Esophagus muscularis mucosa (tissue), 4 donors: ENCODE data around the gene HOTAIR. TPM values are rescaled to one million over a fixed set of nuclear protein-coding genes. Genes with fewer than 3 reads are reported as not detected.

Source experiments
- DNase-seq: peaks from one replicate; pipeline ENCODE4 v3.0.0-alpha.2; 2017; ENCODE audit errors: extremely low spot score
- H3K27ac ChIP-seq, 4 donors: fragments of 200-600 bp; sonication (generic); replicated peaks in 1 of 4; 1 replicate in 3 of 4; 2 replicates in 1 of 4; pipeline ENCODE4 v1.5.1; 2016 to 2019; ENCODE audit warnings: mild to moderate bottlenecking in 1 of 4
- H3K27me3 ChIP-seq, 4 donors: fragments of 200-600 bp; sonication (generic); one replicate each; pipeline versions ENCODE4 v1.5.1 to v1.6.0; 2016 to 2019
- H3K36me3 ChIP-seq, 4 donors: fragments of 200-600 bp; sonication (generic); one replicate each; pipeline ENCODE4 v1.5.1; 2016 to 2019
- H3K4me1 ChIP-seq, 4 donors: fragments of 200-600 bp; sonication (generic); one replicate each; pipeline ENCODE4 v1.5.1; 2016 to 2019
- H3K4me3 ChIP-seq, 4 donors: fragments of 200-600 bp; sonication (generic); 1 replicate in 2 of 4; 2 replicates in 2 of 4; pipeline ENCODE4 v1.5.1; 2016 to 2019; ENCODE audit warnings: mild to moderate bottlenecking in 4 of 4, moderate library complexity in 1 of 4
- H3K9me3 ChIP-seq, 4 donors: fragments of 200-600 bp; sonication (generic); 1 replicate in 3 of 4; 2 replicates in 1 of 4; pipeline ENCODE4 v1.5.1; 2016 to 2019
- CTCF ChIP-seq, 3 experiments: fragments of 200-600 bp in 2 of 3; fragments of 450-650 bp in 1 of 3; sonication (generic) in 2 of 3; IDR thresholded peaks; one replicate each; pipeline ENCODE4 v1.5.1; 2017 to 2019; ENCODE audit warnings: antibody characterized with exemption in 3 of 3, mild to moderate bottlenecking in 2 of 3, moderate library complexity in 1 of 3
- EP300 ChIP-seq: sonication (generic); formaldehyde crosslinking; IDR thresholded peaks from one replicate; pipeline ENCODE4 v1.6.1; 2017; ENCODE audit warnings: antibody characterized with exemption
- POLR2A ChIP-seq: fragments of 450-650 bp; IDR thresholded peaks from one replicate; pipeline ENCODE4 v1.6.1; 2017; ENCODE audit warnings: antibody characterized with exemption, moderate library complexity, mild to moderate bottlenecking, low read depth
- POLR2AphosphoS5 ChIP-seq, 2 donors: sonication (generic); formaldehyde crosslinking; IDR thresholded peaks; one replicate each; pipeline ENCODE4 v1.6.1; 2017; ENCODE audit warnings: antibody characterized with exemption in 2 of 2
- WGBS: methylation state at CpG from one replicate; pipeline ENCODE4 v1.1.5; 2018; 5-methylcytosine and 5-hydroxymethylcytosine counted together
- intact Hi-C: fragments of 100-400 bp; cut with DNase I; formaldehyde crosslinking; loops from one replicate; pipeline ENCODE4 v1.15.1; 2023
- total RNA-seq, 4 donors: library from RNA; depleted of rRNA; stranded (reverse); fragments of >200 nt; gene quantifications; one replicate each; pipeline versions ENCODE4 v1.1.0 to v1.2.1, GENCODE V29; 2016

HOTAIR gene
- total RNA-seq, 4 donors from 2014 or later: not detected

GRCh38 chr12:53941750-53942149, 33.0 kb downstream of the HOTAIR start:
- WGBS: 25% methylated on average over 5 of the region's 5 CpGs
- Histone ChIP-seq H3K27ac (no peak overlapping the region), H3K9me3 (no peaks in the 10 kb centered on the region), H3K4me1 (peaks cover 6 to 32% (median 22%) of the 10 kb centered on the region in 4 donors), H3K36me3 (no peaks in the 10 kb centered on the region), H3K4me3 (no peak overlapping the region), H3K27me3 (peaks cover 13 to 100% (median 88%) of the 10 kb centered on the region in 4 donors)
- no peak for TF ChIP-seq EP300
- no peak for DNase-seq
- intact Hi-C loops: no loop called here

GRCh38 chr12:53941187-53941586, 33.6 kb downstream of the HOTAIR start:
- Histone ChIP-seq H3K36me3 (no peaks in the 10 kb centered on the region), H3K27me3 (peaks cover 13 to 100% (median 91%) of the 10 kb centered on the region in 4 donors), H3K4me1 (peaks cover 6 to 32% (median 22%) of the 10 kb centered on the region in 4 donors), H3K9me3 (no peaks in the 10 kb centered on the region), H3K27ac (no peak overlapping the region), H3K4me3 (no peak overlapping the region)
- DNase-seq: no peak
- TF ChIP-seq POLR2AphosphoS5 (IDR thresholded peaks at IDR 0.05) (no peak), CTCF (IDR thresholded peaks at IDR 0.05) (no peak), POLR2A (no peak), EP300 (no peak)
- intact Hi-C loops: no loop called here

- peaks cover 18 to 100% (median 91%) of the 10 kb centered on the region in 4 donors for H3K27me3 ChIP-seq
Observed at GRCh38 chr12:53940443-53941014, 34.2 kb downstream of the HOTAIR start.

GRCh38 chr12:53939141-53940108, 35.3 kb downstream of the HOTAIR start:
- H3K27me3 ChIP-seq: peaks cover 18 to 100% (median 92%) of the 10 kb centered on the region in 4 donors
- H3K27ac ChIP-seq: no peak overlapping the region
- TF ChIP-seq CTCF (IDR thresholded peaks at IDR 0.05) (no peak), POLR2AphosphoS5 (IDR thresholded peaks at IDR 0.05) (no peak), EP300 (no peak), POLR2A (no peak)
- DNase-seq: no peak
- H3K9me3 ChIP-seq: no peaks in the 10 kb centered on the region
- H3K4me1 ChIP-seq: peaks cover 12 to 33% (median 30%) of the 10 kb centered on the region in 4 donors
- WGBS: 4% methylated on average over 42 of the region's 91 CpGs
- no peaks in the 10 kb centered on the region for H3K36me3 ChIP-seq
- peak overlapping the region in 3 of 4 donors; percentile 1 to 20 (median 12) for H3K4me3 ChIP-seq
- intact Hi-C loops: no loop called here

More at GRCh38 chr12:53940443-53941014, 34.2 kb downstream of the HOTAIR start:
- Histone ChIP-seq H3K4me3 (no peak overlapping the region), H3K27ac (no peak overlapping the region), H3K4me1 (peaks cover 9 to 38% (median 26%) of the 10 kb centered on the region in 4 donors), H3K9me3 (no peaks in the 10 kb centered on the region), H3K36me3 (no peaks in the 10 kb centered on the region)
- 7% methylated on average over 9 of the region's 9 CpGs for WGBS
- TF ChIP-seq CTCF (IDR thresholded peaks at IDR 0.05): no peak
- TF ChIP-seq EP300: no peak
- no peak for TF ChIP-seq POLR2A
- no peak for TF ChIP-seq POLR2AphosphoS5 (IDR thresholded peaks at IDR 0.05)
- no peak for DNase-seq
- intact Hi-C loops: no loop called here
